Stimulated activated naive CD8-positive, alpha-beta T cell treated with anti-CD3 and anti-CD28 coated beads, Interleukin-15, amount 100 ng/mL, for 72 hours (primary cell): Measurements from ENCODE around the gene PRKACA.

Experiments used
- ATAC-seq: fragments of 150-1000 bp; cut with Tn5 transposase; 2 replicates; pipeline ENCODE4 v1.10.0; 2021; ENCODE audit warnings: mild to moderate bottlenecking, moderate library complexity
- DNase-seq, 2 donors: peaks; one replicate each; pipeline ENCODE4 v3.0.0; 2021 to 2022
- H3K27ac Mint-ChIP-seq, 2 donors: one replicate each; pipeline ENCODE4 v1.8.0; 2022; ENCODE audit warnings: mild to moderate bottlenecking in 2 of 2, mixed read lengths in 2 of 2, moderate library complexity in 2 of 2
- H3K27me3 Mint-ChIP-seq: one replicate; pipeline ENCODE4 v1.8.0; 2022; ENCODE audit warnings: mixed read lengths
- H3K4me1 Mint-ChIP-seq: one replicate; pipeline ENCODE4 v1.8.0; 2022; ENCODE audit warnings: mild to moderate bottlenecking, mixed read lengths
- H3K4me3 Mint-ChIP-seq, 2 donors: one replicate each; pipeline ENCODE4 v1.8.0; 2022; ENCODE audit warnings: mild to moderate bottlenecking in 2 of 2, mixed read lengths in 2 of 2, moderate library complexity in 1 of 2
- H3K9me3 Mint-ChIP-seq, 2 donors: one replicate each; pipeline ENCODE4 v1.8.0; 2022; ENCODE audit warnings: mixed read lengths in 2 of 2

PRKACA gene

GRCh38 chr19:14078411-14078810, 39.2 kb downstream of the PRKACA start:
- Mint-ChIP-seq H3K4me3 (no peak overlapping the region), H3K4me1 (peaks cover 39% of the 10 kb centered on the region), H3K27me3 (no peaks in the 10 kb centered on the region), H3K27ac (no peak overlapping the region), H3K9me3 (no peaks in the 10 kb centered on the region)
- DNase-seq (no peak), ATAC-seq (no peak)

GRCh38 chr19:14073925-14074838, 43.4 kb downstream of the PRKACA start:
- no peaks in the 10 kb centered on the region for H3K9me3 Mint-ChIP-seq

GRCh38 chr19:14073261-14073924, 44.2 kb downstream of the PRKACA start:
- Mint-ChIP-seq H3K4me1 (peaks cover 33% of the 10 kb centered on the region), H3K27me3 (no peaks in the 10 kb centered on the region), H3K9me3 (no peaks in the 10 kb centered on the region), H3K4me3 (peak overlapping the region; percentile 88 to 89), H3K27ac (no peak overlapping the region)
- ATAC-seq: peak; percentile 82
- DNase-seq: peak; percentile 84 to 86

More at GRCh38 chr19:14073925-14074838, 43.4 kb downstream of the PRKACA start:
- DNase-seq (no peak), ATAC-seq (peak; percentile 15)
- Mint-ChIP-seq H3K27me3 (no peaks in the 10 kb centered on the region), H3K4me3 (peak overlapping the region; percentile 88 to 89), H3K4me1 (peaks cover 33% of the 10 kb centered on the region), H3K27ac (peak overlapping the region in 1 of 2 donors; percentile 64)

DNA sequence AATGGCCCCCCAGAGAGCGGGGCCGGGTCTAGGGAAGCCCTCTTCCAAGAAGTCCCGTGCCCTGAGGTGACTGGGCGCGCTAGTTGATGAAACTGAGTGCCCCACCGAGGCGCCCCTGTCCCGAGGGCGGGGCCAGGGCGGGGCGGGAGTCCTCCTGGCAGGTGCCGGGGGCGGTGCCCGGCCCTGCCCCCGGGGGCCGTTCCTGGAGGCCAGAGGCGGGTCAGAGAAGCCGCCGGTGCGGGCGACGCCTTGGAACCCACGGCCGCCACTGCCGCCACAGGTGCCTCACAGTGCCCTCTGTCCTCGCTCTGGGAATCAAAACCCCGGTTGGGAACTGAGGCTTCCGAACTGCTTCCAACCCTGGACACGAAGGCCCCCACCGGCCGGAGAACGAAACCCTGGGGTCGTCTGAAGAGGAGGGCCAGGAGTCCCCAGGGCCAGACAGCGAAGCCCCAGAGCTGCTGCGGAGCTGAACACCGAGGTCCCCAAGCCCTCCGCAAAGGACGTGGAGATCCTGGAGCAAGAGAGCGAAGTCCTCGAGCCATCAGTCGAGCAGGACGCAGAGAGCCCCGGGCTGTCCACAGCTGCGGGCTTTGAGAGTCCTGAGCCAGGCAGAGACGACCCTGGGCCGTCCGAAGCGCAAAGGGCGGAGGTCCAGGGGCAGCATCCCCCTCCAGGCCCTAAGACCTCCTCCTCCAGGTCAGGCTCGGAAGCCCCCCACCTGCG, 44.9 kb downstream of the PRKACA start, which contains the start of gene MISP3:
MISP3 (plus strand) TSS at position 252 of the 726 bp plus-strand sequence. CDS start 524 bp downstream, outside the sequence.
- Mint-ChIP-seq H3K27me3 (no peaks in the 10 kb centered on the region), H3K4me3 (peak within 1 kb of the TSS; percentile 88 to 89), H3K4me1 (peaks cover 33% of the 10 kb centered on the region), H3K27ac (no peak within 1 kb of the TSS), H3K9me3 (no peaks in the 10 kb centered on the region)
- DNase-seq (peak; percentile 50 to 56), ATAC-seq (peak; percentile 18)

DNA sequence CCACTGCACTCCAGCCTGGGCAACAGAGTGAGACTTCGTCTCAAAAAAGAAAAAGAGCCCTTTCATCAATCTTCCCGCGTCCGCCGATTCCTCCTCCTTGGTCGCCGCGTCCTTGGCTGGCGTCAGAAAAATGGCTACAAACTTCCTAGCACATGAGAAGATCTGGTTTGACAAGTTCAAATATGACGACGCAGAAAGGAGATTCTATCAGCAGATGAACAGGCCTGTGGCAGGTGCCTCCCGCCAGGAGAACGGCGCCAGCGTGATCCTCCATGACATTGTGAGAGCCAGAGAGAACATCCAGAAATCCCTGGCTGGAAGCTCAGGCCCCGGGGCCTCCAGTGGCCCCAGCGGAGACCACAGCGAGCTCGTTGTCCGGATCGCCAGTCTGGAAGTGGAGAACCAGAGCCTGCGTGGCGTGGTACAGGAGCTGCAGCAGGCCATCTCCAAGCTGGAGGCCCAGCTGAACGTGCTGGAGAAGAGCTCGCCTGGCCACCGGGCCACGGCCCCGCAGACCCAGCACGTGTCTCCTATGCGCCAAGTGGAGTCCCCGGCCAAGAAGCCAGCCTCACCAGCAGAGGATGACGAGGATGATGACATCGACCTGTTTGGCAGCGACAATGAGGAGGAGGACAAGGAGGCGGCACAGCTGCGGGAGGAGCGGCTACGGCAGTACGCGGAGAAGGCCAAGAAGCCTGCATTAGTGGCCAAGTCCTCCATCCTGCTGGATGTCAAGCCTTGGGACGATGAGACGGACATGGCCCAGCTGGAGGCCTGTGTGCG, 47.1 kb downstream of the PRKACA start:
- no peaks in the 10 kb centered on the region for H3K9me3 Mint-ChIP-seq
- H3K27ac Mint-ChIP-seq: peak overlapping the region in 1 of 2 donors; percentile 51
- no peaks in the 10 kb centered on the region for H3K27me3 Mint-ChIP-seq
- H3K4me1 Mint-ChIP-seq: peaks cover 31% of the 10 kb centered on the region
- DNase-seq (no peak), ATAC-seq (no peak)
- H3K4me3 Mint-ChIP-seq: peak overlapping the region in 1 of 2 donors; percentile 19

DNA sequence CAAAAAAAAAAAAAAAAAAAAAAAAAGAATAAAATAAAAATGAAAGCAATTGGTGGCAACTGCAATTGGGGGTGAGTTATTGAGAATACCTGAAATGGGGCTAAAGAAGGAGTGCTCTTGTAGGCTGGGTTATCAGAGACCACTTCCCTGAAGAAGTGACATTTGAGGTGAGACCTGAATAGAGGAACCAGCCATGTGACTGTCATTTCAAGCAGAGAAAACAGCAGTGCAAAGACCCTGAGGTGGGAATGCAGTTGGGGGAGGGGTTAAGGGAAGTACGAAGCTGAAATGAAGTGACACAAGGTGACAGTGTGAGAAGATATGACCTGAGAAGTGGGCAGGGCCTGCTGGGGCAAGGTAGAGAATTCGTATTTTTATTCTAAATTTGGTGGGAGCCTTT, 51.4 kb downstream of the PRKACA start:
- Mint-ChIP-seq H3K4me1 (no peaks in the 10 kb centered on the region), H3K27me3 (peaks cover 7% of the 10 kb centered on the region), H3K27ac (no peak overlapping the region), H3K9me3 (no peaks in the 10 kb centered on the region), H3K4me3 (no peak overlapping the region)
- no peak for ATAC-seq
- no peak for DNase-seq

DNA sequence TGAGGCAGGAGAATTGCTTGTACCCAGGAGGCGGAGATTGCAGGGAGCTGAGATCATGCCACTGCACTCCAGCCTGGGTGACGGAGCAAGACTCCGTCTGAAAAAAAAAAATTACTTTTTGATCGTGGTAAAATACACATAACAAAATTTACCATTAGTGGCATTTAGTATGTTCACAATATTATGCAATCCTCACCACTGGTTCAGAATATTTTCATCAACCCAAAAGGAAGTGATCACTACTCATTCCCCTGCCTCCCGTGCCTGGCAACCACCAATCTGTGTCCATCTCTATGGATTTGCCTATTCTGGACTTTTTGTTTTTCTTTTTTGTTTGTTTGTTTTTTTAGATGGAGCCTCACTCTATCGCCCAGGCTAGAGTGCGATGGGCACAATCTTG, 54.5 kb downstream of the PRKACA start:
- Mint-ChIP-seq H3K4me3 (no peak overlapping the region), H3K4me1 (peaks cover 18% of the 10 kb centered on the region), H3K27ac (no peak overlapping the region), H3K9me3 (no peaks in the 10 kb centered on the region), H3K27me3 (peaks cover 37% of the 10 kb centered on the region)
- ATAC-seq (no peak), DNase-seq (no peak)

DNA sequence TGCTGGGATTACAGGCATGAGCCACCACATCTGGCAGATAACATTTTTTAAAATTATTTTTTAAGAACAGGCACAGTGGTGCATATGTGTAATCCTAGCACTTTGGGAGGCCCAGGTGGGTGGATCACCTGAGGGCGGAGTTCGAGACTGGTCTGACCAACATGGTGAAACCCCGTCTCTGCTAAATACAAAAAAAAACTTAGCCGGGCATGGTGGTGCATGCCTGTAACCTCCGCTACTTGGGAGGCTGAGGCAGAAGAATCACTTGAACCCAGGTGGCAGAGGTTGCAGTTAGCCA, 55.1 kb downstream of the PRKACA start:
- peaks cover 43% of the 10 kb centered on the region for H3K27me3 Mint-ChIP-seq
- no peak for ATAC-seq

GRCh38 chr19:14061751-14062557, 55.6 kb downstream of the PRKACA start, which contains the start of gene PALM3:
Gene PALM3 (minus strand): TSS chr19:14062076. CDS start chr19:14061980, 96 bp downstream.
- peaks cover 49% of the 10 kb centered on the region for H3K27me3 Mint-ChIP-seq
- ATAC-seq (no peak), DNase-seq (no peak)
- peaks cover 24% of the 10 kb centered on the region for H3K4me1 Mint-ChIP-seq
- no peak within 1 kb of the TSS for H3K27ac Mint-ChIP-seq
- H3K4me3 Mint-ChIP-seq: no peak within 1 kb of the TSS
- no peaks in the 10 kb centered on the region for H3K9me3 Mint-ChIP-seq

More for the DNA sequence above, 55.1 kb downstream of the PRKACA start:
- DNase-seq: no peak
- Mint-ChIP-seq H3K4me3 (no peak overlapping the region), H3K27ac (no peak overlapping the region), H3K9me3 (no peaks in the 10 kb centered on the region), H3K4me1 (peaks cover 24% of the 10 kb centered on the region)

DNA sequence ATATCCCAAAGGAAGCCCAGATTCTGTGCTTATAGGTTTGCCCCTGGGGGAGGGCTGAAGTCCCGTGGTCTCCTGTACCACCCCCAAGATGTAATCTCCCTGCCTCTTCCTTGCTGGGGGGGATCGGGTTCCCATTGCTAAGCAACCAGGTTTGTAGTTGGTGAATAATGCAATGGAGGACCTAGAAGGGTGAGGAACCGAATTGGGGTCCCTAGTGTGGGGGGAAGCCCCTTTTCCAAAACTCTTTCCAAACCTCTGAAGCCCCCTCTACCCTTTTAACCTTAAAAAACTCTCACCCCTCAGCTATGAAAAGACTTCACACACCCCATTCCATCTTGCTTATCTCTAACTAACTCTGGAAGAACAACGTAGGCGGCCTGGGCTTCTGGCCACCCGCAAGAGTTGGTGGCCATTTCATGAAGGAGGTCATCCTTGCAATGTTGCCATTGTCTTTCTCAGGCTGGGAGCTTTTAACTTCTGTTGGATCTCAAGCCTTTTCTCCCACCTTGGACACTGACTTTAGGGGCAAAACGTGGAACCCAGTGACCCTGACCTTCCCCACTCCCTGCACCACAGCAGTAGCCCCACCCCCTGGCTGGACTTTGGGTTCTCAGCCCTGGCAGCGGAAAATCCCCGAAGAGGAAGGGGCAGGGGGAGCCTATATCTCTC, 56.3 kb downstream of the PRKACA start:
- Mint-ChIP-seq H3K4me3 (no peak overlapping the region), H3K4me1 (peaks cover 24% of the 10 kb centered on the region), H3K27me3 (peaks cover 53% of the 10 kb centered on the region), H3K27ac (no peak overlapping the region), H3K9me3 (no peaks in the 10 kb centered on the region)
- ATAC-seq (no peak), DNase-seq (no peak)

- no peak overlapping the region for H3K27ac Mint-ChIP-seq
- DNase-seq (no peak), ATAC-seq (no peak)
- H3K4me1 Mint-ChIP-seq: peaks cover 28% of the 10 kb centered on the region
- H3K4me3 Mint-ChIP-seq: no peak overlapping the region
- H3K27me3 Mint-ChIP-seq: peaks cover 53% of the 10 kb centered on the region
- no peaks in the 10 kb centered on the region for H3K9me3 Mint-ChIP-seq
Measured at GRCh38 chr19:14059652-14060155, 57.9 kb downstream of the PRKACA start.

GRCh38 chr19:14059093-14059480, 58.5 kb downstream of the PRKACA start:
- Mint-ChIP-seq H3K4me3 (peak overlapping the region; percentile 43 to 73), H3K27ac (no peak overlapping the region), H3K9me3 (no peaks in the 10 kb centered on the region), H3K4me1 (peaks cover 29% of the 10 kb centered on the region), H3K27me3 (peaks cover 53% of the 10 kb centered on the region)
- no peak for ATAC-seq
- peak; percentile 50 to 57 for DNase-seq

- Mint-ChIP-seq H3K4me1 (peaks cover 29% of the 10 kb centered on the region), H3K27ac (no peak overlapping the region), H3K4me3 (peak overlapping the region; percentile 73 to 80), H3K27me3 (peaks cover 53% of the 10 kb centered on the region), H3K9me3 (no peaks in the 10 kb centered on the region)
- no peak for DNase-seq
- ATAC-seq: peak; percentile 69
Measured at GRCh38 chr19:14058182-14059092, 59.1 kb downstream of the PRKACA start.
